Prostate gland (tissue), 2 donors: Measurements from ENCODE around the gene TMEM186.

Experiments
- POLR2A ChIP-seq: fragments of 450-650 bp; IDR thresholded peaks from one replicate; pipeline ENCODE4 v1.6.1; 2016; ENCODE audit warnings: antibody characterized with exemption, mild to moderate bottlenecking
- POLR2AphosphoS5 ChIP-seq: sonication (generic); formaldehyde crosslinking; IDR thresholded peaks from one replicate; pipeline ENCODE4 v1.6.1; 2017; ENCODE audit warnings: antibody characterized with exemption
- TF ChIP-seq, protein P1 (sequence below), 4 experiments: fragments of 200-600 bp in 2 of 4; fragments of 450-650 bp in 2 of 4; sonication (generic) in 2 of 4; IDR thresholded peaks; 1 replicate in 3 of 4; 2 replicates in 1 of 4; pipeline ENCODE4 v1.5.1; 2016 to 2019; ENCODE audit warnings: antibody characterized with exemption in 4 of 4, mild to moderate bottlenecking in 2 of 4, moderate library complexity in 2 of 4

DNA sequence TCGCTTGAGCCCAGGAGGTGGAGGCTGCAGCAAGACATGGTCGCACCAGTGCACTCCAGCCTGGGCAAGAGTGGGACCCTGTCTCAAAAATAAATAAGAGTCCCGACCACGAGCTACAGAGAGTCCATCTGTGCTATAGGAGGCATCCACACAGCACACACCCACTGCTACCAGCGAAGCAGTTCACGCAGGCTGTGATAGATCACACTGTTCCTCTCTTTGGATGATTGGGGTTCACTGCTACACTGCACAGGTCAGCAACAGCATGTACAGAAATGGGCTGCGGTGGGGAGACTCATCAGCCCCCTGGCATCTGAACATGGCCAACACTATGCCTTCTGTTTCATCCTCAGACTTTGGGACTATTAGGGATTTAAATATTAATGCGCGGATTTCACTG, 34.0 kb upstream of the TMEM186 start:
- TF ChIP-seq, protein P1, sequence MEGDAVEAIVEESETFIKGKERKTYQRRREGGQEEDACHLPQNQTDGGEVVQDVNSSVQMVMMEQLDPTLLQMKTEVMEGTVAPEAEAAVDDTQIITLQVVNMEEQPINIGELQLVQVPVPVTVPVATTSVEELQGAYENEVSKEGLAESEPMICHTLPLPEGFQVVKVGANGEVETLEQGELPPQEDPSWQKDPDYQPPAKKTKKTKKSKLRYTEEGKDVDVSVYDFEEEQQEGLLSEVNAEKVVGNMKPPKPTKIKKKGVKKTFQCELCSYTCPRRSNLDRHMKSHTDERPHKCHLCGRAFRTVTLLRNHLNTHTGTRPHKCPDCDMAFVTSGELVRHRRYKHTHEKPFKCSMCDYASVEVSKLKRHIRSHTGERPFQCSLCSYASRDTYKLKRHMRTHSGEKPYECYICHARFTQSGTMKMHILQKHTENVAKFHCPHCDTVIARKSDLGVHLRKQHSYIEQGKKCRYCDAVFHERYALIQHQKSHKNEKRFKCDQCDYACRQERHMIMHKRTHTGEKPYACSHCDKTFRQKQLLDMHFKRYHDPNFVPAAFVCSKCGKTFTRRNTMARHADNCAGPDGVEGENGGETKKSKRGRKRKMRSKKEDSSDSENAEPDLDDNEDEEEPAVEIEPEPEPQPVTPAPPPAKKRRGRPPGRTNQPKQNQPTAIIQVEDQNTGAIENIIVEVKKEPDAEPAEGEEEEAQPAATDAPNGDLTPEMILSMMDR (IDR thresholded peaks at IDR 0.05), result no peak
- TF ChIP-seq POLR2A, result no peak
- TF ChIP-seq POLR2AphosphoS5, result no peak
